IPS-18a (cell line): ENCODE data around the gene HEXD.
"Not testable (repeated sequence)": the region's sequence is repeated elsewhere in the genome, so short reads cannot be mapped to it uniquely, and the experiment has no call there.

Source experiments
- H3K27ac ChIP-seq: one replicate; pipeline ENCODE4 v1.5.1; 2013; ENCODE audit warnings: low read length
- H3K27me3 ChIP-seq: one replicate; pipeline ENCODE4 v1.6.1; 2013; ENCODE audit warnings: mild to moderate bottlenecking, low read length; ENCODE audit not compliant: control insufficient read depth, insufficient read depth
- H3K36me3 ChIP-seq: one replicate; pipeline ENCODE4 v1.6.1; 2013; ENCODE audit warnings: low read depth, low read length; ENCODE audit not compliant: control insufficient read depth
- H3K4me1 ChIP-seq: one replicate; pipeline ENCODE4 v1.6.1; 2013; ENCODE audit warnings: low read depth, low read length; ENCODE audit not compliant: control insufficient read depth
- H3K4me3 ChIP-seq: one replicate; pipeline ENCODE4 v1.5.1; 2013; ENCODE audit warnings: low read length
- H3K9ac ChIP-seq: one replicate; pipeline ENCODE4 v1.6.1; 2013; ENCODE audit warnings: mild to moderate bottlenecking, low read length, moderate library complexity
- H3K9me3 ChIP-seq: one replicate; pipeline ENCODE4 v1.6.1; 2013; ENCODE audit warnings: low read depth, low read length; ENCODE audit not compliant: control insufficient read depth

Gene HEXD

GRCh38 chr17:82418001-82418986 lies at the start of gene HEXD, which contains the start of gene OGFOD3:
Gene HEXD (plus strand): TSS chr17:82418347. CDS start chr17:82419800, 1,453 bp downstream.
Gene OGFOD3 (minus strand): TSS chr17:82418586. CDS start chr17:82418485, 101 bp downstream.
- Histone ChIP-seq H3K4me3 (peak within 1 kb of the TSS; percentile 88), H3K27me3 (peaks cover 5% of the 10 kb centered on the region), H3K27ac (no peak within 1 kb of the TSS), H3K4me1 (no peaks in the 10 kb centered on the region), H3K36me3 (no peaks in the 10 kb centered on the region), H3K9me3 (no peaks in the 10 kb centered on the region), H3K9ac (peak within 1 kb of the TSS; percentile 62)

- Histone ChIP-seq H3K36me3 (no peaks in the 10 kb centered on the region), H3K9me3 (no peaks in the 10 kb centered on the region), H3K9ac (no peak overlapping the region), H3K27me3 (peaks cover 45% of the 10 kb centered on the region), H3K27ac (no peak overlapping the region), H3K4me1 (no peaks in the 10 kb centered on the region), H3K4me3 (no peak overlapping the region)
These were observed 48.9 kb upstream of the HEXD start for GRCh38 chr17:82369211-82369610.

- H3K9ac ChIP-seq, result no peak overlapping the region
- no peaks in the 10 kb centered on the region for H3K9me3 ChIP-seq
- H3K4me3 ChIP-seq, result no peak overlapping the region
- no peaks in the 10 kb centered on the region for H3K36me3 ChIP-seq
- peaks cover 45% of the 10 kb centered on the region for H3K27me3 ChIP-seq
- no peak overlapping the region for H3K27ac ChIP-seq
- no peaks in the 10 kb centered on the region for H3K4me1 ChIP-seq
These were observed 47.4 kb upstream of the HEXD start for GRCh38 chr17:82370471-82371332.

- Histone ChIP-seq H3K4me1 (no peaks in the 10 kb centered on the region), H3K9me3 (no peaks in the 10 kb centered on the region), H3K36me3 (no peaks in the 10 kb centered on the region), H3K27ac (no peak within 1 kb of the TSS), H3K4me3 (peak within 1 kb of the TSS; percentile 33), H3K27me3 (peaks cover 45% of the 10 kb centered on the region), H3K9ac (no peak within 1 kb of the TSS)
These were observed 46.6 kb upstream of the HEXD start, which contains the start of gene UTS2R for GRCh38 chr17:82371333-82372248. Gene UTS2R (plus strand): TSS chr17:82371765. CDS start chr17:82374325, 2,560 bp downstream.

GRCh38 chr17:82372249-82373071 lies 45.7 kb upstream of the HEXD start:
- Histone ChIP-seq H3K4me1 (no peaks in the 10 kb centered on the region), H3K9me3 (no peaks in the 10 kb centered on the region), H3K4me3 (peak overlapping the region; percentile 33)

GRCh38 chr17:82373072-82373452 lies 45.1 kb upstream of the HEXD start:
- not testable (repeated sequence) for H3K27ac ChIP-seq, H3K36me3 ChIP-seq, H3K9me3 ChIP-seq, H3K9ac ChIP-seq, H3K4me1 ChIP-seq, H3K4me3 ChIP-seq
- peaks cover 45% of the 10 kb centered on the region for H3K27me3 ChIP-seq

More at GRCh38 chr17:82372249-82373071, 45.7 kb upstream of the HEXD start:
- Histone ChIP-seq H3K27me3 (peaks cover 45% of the 10 kb centered on the region), H3K36me3 (no peaks in the 10 kb centered on the region), H3K9ac (no peak overlapping the region), H3K27ac (no peak overlapping the region)

GRCh38 chr17:82373731-82374625 lies 44.2 kb upstream of the HEXD start:
- no peak overlapping the region for H3K4me3 ChIP-seq
- no peak overlapping the region for H3K9ac ChIP-seq
- H3K4me1 ChIP-seq, result no peaks in the 10 kb centered on the region
- H3K27me3 ChIP-seq, result peaks cover 45% of the 10 kb centered on the region
- no peaks in the 10 kb centered on the region for H3K9me3 ChIP-seq
- no peaks in the 10 kb centered on the region for H3K36me3 ChIP-seq
- no peak overlapping the region for H3K27ac ChIP-seq

GRCh38 chr17:82374626-82375331 lies 43.4 kb upstream of the HEXD start:
- no peaks in the 10 kb centered on the region for H3K4me1 ChIP-seq

GRCh38 chr17:82375359-82376041 lies 42.6 kb upstream of the HEXD start:
- H3K9ac ChIP-seq, result no peak overlapping the region
- H3K9me3 ChIP-seq, result no peaks in the 10 kb centered on the region
- peaks cover 32% of the 10 kb centered on the region for H3K27me3 ChIP-seq
- no peaks in the 10 kb centered on the region for H3K36me3 ChIP-seq
- no peaks in the 10 kb centered on the region for H3K4me1 ChIP-seq
- H3K4me3 ChIP-seq, result no peak overlapping the region
- H3K27ac ChIP-seq, result no peak overlapping the region

More at GRCh38 chr17:82374626-82375331, 43.4 kb upstream of the HEXD start:
- H3K27ac ChIP-seq, result no peak overlapping the region
- no peaks in the 10 kb centered on the region for H3K36me3 ChIP-seq
- no peak overlapping the region for H3K9ac ChIP-seq
- H3K9me3 ChIP-seq, result no peaks in the 10 kb centered on the region
- H3K4me3 ChIP-seq, result no peak overlapping the region
- H3K27me3 ChIP-seq, result peaks cover 39% of the 10 kb centered on the region
